Measurements from ENCODE around the gene SLC26A8.

Gene SLC26A8

GRCh38 chr6:36065916-36066315 is 41.5 kb upstream of the SLC26A8 start:
- POLR2A ChIA-PET = no interaction called here
- TF ChIP-seq, protein P1, sequence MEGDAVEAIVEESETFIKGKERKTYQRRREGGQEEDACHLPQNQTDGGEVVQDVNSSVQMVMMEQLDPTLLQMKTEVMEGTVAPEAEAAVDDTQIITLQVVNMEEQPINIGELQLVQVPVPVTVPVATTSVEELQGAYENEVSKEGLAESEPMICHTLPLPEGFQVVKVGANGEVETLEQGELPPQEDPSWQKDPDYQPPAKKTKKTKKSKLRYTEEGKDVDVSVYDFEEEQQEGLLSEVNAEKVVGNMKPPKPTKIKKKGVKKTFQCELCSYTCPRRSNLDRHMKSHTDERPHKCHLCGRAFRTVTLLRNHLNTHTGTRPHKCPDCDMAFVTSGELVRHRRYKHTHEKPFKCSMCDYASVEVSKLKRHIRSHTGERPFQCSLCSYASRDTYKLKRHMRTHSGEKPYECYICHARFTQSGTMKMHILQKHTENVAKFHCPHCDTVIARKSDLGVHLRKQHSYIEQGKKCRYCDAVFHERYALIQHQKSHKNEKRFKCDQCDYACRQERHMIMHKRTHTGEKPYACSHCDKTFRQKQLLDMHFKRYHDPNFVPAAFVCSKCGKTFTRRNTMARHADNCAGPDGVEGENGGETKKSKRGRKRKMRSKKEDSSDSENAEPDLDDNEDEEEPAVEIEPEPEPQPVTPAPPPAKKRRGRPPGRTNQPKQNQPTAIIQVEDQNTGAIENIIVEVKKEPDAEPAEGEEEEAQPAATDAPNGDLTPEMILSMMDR (IDR thresholded peaks at IDR 0.05; ENCODE audit: insufficient read depth, low read length, missing control alignments) = no peak
- no peak overlapping the region for H3K4me3 ChIP-seq (ENCODE audit: low read depth, low read length)
- DNase-seq (ENCODE audit: low read depth, low spot score) = no peak
- CTCF ChIA-PET = interaction anchor here (0.8 to 10.6 kb wide), 2 partner anchors 10 to 29 kb away, joined by 3 to 92 read pairs; no protein-coding TSS in a partner anchor

- ChIA-PET CTCF (interaction anchor here (0.8 to 10.6 kb wide), 3 partner anchors 9 to 32 kb away, joined by 3 to 92 read pairs (median 4); no protein-coding TSS in a partner anchor), POLR2A (no interaction called here)
- H3K4me3 ChIP-seq (ENCODE audit: low read depth, low read length) = no peak overlapping the region
- DNase-seq (ENCODE audit: low read depth, low spot score) = no peak
- TF ChIP-seq, protein P1 (IDR thresholded peaks at IDR 0.05; ENCODE audit: insufficient read depth, low read length, missing control alignments) = no peak
These were observed 40.4 kb upstream of the SLC26A8 start for GRCh38 chr6:36064770-36065396.

DNA sequence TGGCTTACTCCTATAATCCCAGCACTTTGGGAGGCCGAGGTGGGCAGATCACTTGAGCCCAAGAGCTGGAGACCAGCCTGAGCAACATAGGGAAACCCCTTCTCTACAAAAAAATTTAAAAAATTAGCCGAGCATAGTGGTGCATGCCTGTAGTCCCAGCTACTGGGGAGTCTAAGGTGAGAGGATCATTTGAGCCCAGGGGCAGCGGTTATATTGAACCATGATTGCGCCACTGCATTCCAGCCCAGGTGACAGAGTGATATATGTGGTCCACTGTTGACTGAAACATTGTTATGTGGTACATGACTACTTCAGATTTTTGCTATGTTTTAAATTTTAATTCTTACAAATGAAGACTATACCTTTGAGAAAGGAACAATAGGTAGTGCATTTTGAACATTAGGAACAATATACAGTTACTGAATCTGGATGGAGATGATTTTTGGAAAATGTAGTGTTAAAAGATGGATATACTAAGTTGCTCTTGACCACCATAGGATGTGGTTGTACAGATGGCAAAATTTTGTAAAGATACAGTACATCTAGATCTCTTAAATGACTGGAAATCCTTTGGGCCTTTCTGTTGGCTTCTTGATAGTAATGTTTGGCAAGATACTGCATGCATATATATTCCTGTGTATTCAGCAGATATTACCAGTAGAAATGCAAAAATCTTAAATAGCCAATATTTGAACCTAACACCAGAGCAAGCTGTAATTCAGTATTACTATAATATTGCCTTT is 39.0 kb upstream of the SLC26A8 start:
- CTCF ChIA-PET = no interaction called here
- DNase-seq (ENCODE audit: low read depth, low spot score) = no peak
- POLR2A ChIA-PET = no interaction called here
- no peak overlapping the region for H3K4me3 ChIP-seq (ENCODE audit: low read depth, low read length)
- TF ChIP-seq, protein P1 (IDR thresholded peaks at IDR 0.05; ENCODE audit: insufficient read depth, low read length, missing control alignments) = no peak

- TF ChIP-seq, protein P1 (IDR thresholded peaks at IDR 0.05; ENCODE audit: insufficient read depth, low read length, missing control alignments) = no peak
- CTCF ChIA-PET = interaction anchor here (1.4 kb wide), 1 partner anchor 33 kb away, joined by 6 read pairs; no protein-coding TSS in a partner anchor
- POLR2A ChIA-PET = no interaction called here
- H3K4me3 ChIP-seq (ENCODE audit: low read depth, low read length) = no peak overlapping the region
- DNase-seq (ENCODE audit: low read depth, low spot score) = no peak
These were observed 37.8 kb upstream of the SLC26A8 start for GRCh38 chr6:36062247-36062646.

- no peak overlapping the region for H3K4me3 ChIP-seq (ENCODE audit: low read depth, low read length)
- DNase-seq (ENCODE audit: low read depth, low spot score) = no peak
- TF ChIP-seq, protein P1 (IDR thresholded peaks at IDR 0.05; ENCODE audit: insufficient read depth, low read length, missing control alignments) = no peak
- CTCF ChIA-PET = interaction anchor here (1.4 to 1.5 kb wide), 2 partner anchors 10 to 34 kb away, joined by 3 to 6 read pairs; no protein-coding TSS in a partner anchor
- POLR2A ChIA-PET = no interaction called here
These were observed 36.8 kb upstream of the SLC26A8 start for GRCh38 chr6:36061236-36061635.

DNA sequence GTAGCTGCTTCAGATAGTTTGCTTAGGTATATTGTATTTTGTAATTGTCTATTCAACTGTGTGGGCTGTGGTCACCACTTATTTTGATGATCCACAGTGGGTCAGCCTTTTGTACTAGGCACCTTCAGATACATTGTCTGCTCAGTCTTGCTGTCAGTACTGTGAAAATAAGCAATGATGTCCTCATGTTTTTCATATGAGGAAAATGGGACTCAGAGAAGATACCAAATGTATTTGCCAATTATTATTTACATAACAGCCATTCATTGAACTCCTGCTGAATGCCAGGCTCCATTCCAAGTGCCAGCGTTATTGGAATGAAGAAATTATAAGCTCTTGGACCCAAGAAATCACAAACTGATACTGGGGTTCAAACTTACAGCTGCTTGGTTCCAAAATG is 31.7 kb upstream of the SLC26A8 start:
- ChIA-PET CTCF (interaction anchor here (0.9 to 2.0 kb wide), 3 partner anchors 9 to 39 kb away, joined by 3 to 10 read pairs (median 3); no protein-coding TSS in a partner anchor), POLR2A (no interaction called here)
- DNase-seq (ENCODE audit: low read depth, low spot score) = no peak
- TF ChIP-seq, protein P1 (IDR thresholded peaks at IDR 0.05; ENCODE audit: insufficient read depth, low read length, missing control alignments) = no peak
- no peak overlapping the region for H3K4me3 ChIP-seq (ENCODE audit: low read depth, low read length)

Data from AG04449 (cell line).